GM19239 (cell line): Measurements from ENCODE around the gene WDR3.
"Not testable (repeated sequence)": the region's sequence is repeated elsewhere in the genome, so short reads cannot be mapped to it uniquely, and the experiment has no call there.

Experiments
- DNase-seq: peaks from one replicate; pipeline ENCODE4 v3.0.0; 2011; ENCODE audit warnings: low spot score; ENCODE audit not compliant: insufficient read length
- FAIRE-seq: peaks from 2 replicates; lab custom pipeline; 2011; peaks lifted over from hg19 to GRCh38; lab: Jason Lieb, UNC

The WDR3 gene

DNA sequence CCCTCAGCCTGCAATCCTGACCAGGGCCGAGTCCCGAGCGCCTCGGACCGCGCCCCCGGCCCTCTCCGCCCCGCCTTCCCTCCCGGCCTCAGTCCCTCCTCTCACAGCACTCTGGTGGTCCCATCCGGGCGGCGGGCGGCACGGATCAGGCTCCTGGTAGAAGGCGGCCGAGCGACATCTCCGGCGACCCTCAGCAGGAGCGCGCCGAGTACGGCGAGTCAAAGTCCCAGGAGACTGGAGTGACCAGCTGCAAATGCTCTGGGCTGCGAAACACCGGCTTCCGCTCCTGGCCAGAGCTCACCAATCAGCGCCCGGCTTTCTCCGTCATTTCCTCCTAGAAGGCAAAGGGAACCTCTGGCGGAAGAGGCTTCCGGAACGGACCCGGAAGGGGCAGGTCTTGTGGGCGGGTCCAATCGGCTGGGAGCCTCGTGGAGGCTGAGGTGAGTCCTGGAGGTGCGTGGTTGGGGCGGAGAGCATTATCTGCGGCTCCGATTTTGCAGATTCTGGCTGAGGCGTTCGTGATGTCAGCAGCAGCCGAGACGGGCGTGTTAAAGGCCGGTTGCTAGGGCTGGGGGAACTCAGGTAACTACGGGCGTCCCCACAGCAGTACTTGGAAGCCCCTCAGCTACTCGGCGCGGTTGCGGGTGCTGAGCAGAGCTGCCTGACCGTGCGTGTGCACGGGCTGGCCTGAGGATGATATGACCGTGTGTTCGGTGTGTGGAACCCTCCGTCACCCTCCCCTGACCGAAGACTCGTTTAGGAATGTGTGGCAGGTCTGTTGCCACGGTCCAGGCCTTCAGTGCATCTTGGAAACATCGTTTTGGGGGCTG lies at the start of gene WDR3, which contains the start of gene GDAP2:
WDR3 (plus strand) TSS at position 397 of the 830 bp plus-strand sequence. CDS start 3,581 bp downstream, outside the sequence.
GDAP2 (minus strand) TSS at position 279 of the 830 bp plus-strand sequence. CDS start 9,264 bp downstream, outside the sequence.
- DNase-seq: peak; percentile 77
- peak; percentile 92 for FAIRE-seq

DNA sequence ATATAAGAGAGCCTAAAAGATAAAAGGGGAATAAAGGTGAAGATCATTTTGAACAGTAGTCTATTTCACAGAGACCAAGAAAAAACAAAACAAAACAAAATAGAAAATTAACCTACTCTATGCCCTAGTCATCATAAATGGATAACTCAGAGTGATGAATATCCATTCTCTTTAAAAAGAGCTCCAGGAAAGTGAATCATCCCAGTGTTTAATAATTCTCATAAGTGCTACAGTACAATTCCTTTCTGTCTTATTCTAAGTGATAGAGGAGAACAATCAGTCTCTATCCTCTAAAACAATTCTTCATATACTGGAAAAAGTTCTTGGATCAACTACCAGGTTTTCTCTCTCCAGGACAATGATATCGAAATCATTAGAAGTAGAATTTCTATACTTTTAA lies 45.9 kb upstream of the WDR3 start:
- FAIRE-seq: no peak
- no peak for DNase-seq

DNA sequence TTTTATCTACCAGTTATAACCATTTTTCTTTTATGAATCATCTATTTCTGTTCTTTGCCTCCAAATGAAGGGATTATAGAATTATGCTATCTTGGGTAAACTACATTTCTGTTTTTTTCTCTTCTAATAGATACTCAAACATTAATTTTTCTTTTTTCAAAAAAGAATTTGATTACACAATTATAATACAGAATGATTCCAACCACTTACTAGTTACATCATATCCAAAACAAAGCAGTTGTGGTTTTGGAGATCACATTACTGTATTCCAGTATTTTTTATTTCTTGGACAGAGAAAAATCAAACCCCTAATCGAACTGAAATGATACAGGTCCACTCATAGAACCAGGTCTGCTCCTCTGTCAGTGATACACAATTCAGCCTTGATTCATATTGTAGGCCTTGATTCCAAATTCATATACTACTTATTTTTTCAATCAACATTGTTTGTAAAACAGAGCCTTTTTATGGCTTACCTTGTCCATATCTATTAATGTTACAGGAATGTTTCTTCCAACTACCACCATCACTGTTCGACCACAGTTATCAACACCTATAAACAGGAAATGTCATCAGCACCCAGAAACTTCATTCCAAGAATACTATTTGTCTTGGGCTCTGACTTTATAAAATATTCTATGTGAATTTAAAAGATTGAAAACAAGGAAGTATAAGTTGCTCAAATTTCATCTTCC lies 43.3 kb upstream of the WDR3 start:
- FAIRE-seq: no peak
- no peak for DNase-seq

DNA sequence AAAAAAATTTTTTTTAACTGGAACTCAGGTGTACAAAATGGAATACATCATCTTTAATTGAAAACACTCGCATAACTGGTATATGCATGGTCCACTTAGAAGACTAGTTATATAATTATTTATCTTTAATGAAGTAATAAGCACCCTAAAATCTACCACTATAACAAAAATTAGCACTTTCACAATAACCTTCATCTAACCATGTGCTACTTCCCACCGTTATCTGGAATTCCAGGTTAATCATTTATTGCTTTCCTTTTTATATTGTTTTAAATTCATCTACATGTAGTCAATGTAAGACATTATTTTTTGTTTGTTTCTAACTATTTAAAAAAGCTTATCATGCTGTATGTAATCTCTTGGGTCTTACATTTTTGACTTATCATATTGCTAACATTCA lies 39.1 kb upstream of the WDR3 start:
- DNase-seq (no peak), FAIRE-seq (no peak)

DNA sequence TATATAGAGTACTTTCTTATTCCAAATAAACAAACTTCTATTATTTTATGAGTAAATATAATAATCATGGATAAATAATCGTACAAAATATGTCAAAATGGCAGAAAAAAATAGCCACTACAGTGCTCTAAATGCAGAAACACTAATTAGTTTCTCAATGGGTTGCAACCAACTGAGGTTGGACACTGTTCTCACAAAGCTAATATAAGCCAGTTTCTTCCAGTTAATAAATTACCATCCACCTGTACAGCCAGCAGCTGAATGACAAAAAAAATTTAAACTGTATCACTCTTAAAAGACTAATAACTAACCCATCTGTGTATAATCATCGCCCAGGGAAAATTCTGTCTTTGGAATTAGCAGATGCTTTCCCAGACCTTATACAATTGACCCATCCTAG lies 37.0 kb upstream of the WDR3 start:
- DNase-seq (no peak), FAIRE-seq (no peak)

DNA sequence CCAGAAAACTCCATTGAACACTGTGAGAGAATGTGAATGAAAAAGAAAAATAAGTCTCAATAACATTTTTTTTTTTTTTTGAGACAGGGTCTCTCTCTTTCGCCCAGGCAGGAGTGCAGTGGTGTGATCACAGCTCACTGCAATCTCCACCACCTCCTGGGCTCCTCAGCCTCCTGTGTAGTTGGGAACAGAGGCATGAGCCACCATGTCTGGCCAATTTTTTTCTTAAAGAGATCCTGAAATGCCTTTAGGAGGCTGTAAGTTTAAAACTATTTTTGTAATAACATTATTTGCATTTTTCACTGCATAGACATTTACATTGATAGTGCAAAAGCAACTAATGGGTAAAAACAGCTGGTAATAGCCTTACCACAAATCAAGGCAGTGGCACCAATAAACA lies 35.5 kb upstream of the WDR3 start:
- no peak for FAIRE-seq

DNA sequence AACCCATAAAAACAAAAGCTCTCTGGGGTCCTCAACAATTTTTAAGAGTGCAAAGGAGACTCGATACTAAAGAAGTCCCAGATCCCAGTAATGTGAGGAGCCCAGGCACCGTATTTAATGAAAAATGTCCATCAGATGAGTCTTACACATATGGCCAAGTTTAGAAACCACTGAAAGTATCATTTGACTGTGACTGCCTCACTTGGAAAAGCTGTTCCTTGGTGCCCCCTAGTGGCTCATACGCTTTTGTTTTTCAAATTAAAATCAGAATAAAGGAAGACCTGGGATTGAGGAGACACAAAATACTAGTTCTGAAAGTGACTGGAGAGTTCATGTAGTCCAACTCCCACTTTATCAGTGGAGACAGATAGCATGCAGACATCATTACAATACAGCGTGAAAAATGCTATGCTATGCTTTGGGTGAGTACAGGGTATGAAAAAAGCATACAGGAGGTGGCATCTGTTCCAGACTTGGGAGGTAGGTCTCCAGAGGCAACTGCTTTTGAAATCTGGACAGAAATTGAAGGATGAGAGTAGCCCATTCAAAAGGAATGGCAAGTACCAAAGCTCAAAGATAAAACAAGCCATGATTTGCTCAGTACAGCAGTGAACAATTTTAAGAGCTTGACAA lies 33.9 kb upstream of the WDR3 start:
- peak; percentile 47 for DNase-seq

More for the DNA sequence above, 35.5 kb upstream of the WDR3 start:
- DNase-seq: no peak

DNA sequence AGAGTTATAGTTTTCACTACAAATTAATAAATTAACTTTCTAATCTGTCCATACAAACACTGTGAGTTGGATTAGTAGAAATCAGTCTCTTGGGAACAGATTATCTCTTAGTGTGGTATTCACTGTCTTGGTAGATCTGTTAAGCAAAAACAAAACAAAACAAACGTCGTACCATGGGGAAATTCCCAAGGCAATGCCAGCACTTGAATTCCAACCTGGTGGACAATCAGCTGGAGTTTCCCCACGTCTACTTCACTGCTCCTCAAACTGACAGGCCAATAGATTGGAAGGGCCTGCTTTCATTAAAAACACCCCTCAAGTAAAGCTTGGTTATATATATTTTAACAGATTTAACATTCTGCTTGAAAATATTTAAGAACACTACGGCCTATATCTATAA lies 32.0 kb upstream of the WDR3 start:
- FAIRE-seq (no peak), DNase-seq (no peak)

More for the DNA sequence above, 33.9 kb upstream of the WDR3 start:
- FAIRE-seq: peak; percentile 95

DNA sequence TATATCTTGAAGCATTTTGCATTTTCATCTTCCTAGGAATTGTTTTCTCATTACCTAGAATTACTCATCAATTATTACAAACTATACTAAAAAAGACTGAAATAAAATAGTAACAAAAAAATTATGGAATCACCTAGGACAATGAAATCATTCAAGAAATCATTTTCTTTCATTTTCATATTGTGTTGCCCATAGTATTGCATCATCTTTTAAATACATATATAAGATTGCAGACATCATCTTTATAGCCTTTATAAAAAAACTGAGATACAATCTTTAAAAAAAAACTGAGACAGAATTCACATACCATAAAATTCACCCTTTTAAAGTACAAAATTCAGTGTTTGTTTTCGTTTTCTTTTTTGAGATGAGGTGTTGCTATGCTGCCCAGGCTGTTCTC lies 29.7 kb upstream of the WDR3 start:
- FAIRE-seq: no peak

DNA sequence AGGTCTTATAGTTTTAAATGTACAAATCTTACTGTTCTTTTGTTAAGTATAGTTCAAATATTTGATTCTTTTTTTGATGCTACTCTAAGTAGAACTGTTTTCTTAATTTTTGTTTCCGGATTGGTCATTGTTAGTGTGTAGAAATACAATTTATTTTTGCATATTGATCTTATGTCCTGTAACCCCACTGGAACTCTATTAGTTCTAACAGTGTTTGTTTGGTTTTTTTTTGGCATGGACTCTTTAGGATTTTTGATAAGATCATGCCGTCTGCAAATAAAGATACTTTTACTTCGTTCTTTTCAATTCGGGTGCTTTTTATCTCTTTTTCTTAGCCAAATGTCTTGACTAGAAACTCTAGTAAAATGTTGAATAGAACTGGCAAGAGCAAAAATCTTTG lies 26.6 kb upstream of the WDR3 start:
- no peak for FAIRE-seq
- no peak for DNase-seq

More for the DNA sequence above, 29.7 kb upstream of the WDR3 start:
- DNase-seq: no peak

DNA sequence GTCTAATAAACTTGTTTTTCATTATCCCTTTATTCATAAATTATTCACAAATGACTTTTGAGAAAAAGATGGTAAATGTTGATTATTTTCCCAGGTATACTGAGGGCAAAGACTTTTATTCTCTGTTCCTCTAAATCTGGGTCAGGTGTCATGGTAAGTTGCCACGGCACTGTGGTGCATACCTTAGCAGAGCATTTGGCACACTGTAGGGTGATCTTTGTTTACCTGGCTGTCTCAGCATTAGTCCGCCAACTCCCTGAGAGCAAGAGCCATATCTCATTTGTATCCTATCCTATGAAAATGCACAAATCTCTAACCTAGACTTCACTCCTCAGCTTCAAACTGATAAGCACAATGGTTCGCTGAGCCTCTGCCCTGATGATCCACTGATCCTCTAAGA lies 25.1 kb upstream of the WDR3 start:
- no peak for FAIRE-seq
- DNase-seq: no peak

DNA sequence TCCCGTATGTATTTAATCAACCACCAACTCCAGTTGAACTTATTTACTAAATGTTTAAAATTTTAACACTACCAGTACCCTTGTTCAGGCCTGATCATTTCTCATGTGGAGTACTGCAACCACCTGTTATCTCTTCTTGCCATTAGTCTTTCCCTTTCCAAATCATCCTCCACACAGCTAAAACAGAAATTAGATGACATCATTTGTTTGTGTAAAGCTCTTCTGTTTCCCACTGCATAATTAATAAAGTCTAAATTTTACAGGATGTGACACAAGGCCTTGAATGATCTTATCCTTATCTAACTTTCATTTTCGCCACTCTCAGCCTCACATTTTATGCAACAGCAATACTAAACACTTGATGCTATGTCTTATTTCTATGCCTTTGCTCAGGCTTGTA lies 24.5 kb upstream of the WDR3 start:
- FAIRE-seq (no peak), DNase-seq (no peak)

DNA sequence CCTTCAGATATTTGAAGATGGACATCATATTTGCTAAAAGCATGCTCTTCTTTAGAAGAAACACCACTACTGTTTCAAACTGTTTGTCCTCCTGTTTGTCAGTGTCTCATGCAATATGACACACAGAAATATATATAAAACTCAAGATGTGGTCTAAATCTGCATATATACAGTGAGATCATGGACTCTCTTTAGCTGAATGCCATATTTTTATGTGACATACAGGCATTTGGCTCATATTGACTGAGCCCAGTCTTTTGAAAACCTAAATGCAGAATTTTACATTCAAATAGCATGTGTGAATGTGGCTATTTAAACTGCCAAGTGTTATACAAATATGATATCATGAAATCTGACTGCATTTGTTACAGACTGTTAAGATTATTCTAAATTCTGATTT lies 18.5 kb upstream of the WDR3 start:
- FAIRE-seq (no peak), DNase-seq (no peak)

DNA sequence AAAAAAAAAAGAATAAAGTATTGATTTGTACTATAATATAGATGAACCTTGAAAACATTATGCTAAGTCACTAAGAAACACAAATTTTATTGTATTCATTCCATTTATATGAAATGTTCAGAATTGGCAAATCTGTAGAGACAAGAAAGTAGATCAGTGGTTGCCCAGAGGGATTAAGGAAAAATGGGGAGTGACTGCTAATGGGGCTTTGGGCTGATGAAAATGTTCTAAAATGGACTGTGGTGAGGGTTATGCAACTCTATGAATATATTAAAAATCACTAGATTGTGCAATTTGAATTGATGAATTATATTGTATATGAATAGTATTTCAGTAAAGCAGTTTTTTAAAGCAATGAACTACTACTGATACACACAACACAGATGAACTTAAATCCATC lies 10.2 kb upstream of the WDR3 start:
- FAIRE-seq: no peak

DNA sequence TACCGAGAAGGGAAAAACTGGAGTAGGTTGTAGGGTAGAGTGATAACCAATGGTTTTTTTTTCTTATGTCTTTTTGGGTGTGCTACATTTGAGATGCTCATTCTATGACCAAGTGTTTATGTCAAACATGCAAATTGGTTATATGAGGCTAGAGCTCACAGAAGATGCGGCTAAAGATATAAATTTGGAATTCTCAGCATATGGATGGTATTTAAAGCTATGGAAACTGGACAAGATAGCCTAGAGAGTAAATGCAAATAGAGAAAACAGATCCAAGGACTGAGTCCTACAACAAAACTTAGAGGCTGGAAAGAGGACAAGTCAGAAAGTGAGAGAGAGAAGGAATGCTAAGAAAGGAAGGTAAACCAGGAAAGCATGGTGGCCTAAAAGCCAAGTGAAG lies 7.5 kb upstream of the WDR3 start:
- FAIRE-seq (no peak), DNase-seq (no peak)

More for the DNA sequence above, 10.2 kb upstream of the WDR3 start:
- DNase-seq: no peak

DNA sequence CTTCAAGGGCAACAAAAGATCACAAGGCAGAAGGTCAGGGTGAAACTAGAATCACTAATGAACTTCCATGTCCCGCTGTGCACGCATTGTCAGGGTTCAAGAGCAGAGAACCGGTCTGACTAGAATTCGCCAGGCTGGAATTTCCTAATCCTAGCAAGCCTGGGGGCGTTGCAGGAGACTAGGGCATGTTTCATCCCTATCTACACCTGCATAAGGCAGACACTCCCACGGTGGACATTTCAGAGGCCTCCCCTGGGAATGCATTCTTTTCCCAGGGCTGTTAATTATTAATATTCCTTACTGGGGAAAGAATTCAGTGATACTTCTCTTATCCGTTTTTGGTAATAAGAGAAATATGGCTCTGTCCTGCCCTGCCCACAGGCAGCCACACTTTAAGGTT lies 6.8 kb upstream of the WDR3 start:
- FAIRE-seq, DNase-seq: not testable (repeated sequence)

DNA sequence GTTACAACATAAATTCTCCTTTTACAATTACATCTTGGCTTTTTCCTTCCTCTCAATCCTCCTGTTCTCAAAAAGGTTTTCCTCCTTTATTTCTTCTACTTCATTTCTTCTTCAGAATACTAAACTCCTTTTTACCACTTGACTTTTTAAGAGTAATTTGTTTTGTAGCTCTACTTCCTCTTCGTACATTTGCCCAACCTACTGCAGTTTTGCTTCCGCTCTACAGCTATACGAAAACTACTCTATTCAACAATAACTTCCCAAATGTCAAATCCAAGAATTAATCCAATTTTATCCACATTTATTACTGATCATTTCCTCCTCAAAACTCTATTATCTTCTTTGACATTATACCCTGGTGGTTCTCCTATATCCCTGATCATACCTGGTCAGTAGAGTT lies 3.6 kb upstream of the WDR3 start:
- no peak for FAIRE-seq
- DNase-seq: no peak

DNA sequence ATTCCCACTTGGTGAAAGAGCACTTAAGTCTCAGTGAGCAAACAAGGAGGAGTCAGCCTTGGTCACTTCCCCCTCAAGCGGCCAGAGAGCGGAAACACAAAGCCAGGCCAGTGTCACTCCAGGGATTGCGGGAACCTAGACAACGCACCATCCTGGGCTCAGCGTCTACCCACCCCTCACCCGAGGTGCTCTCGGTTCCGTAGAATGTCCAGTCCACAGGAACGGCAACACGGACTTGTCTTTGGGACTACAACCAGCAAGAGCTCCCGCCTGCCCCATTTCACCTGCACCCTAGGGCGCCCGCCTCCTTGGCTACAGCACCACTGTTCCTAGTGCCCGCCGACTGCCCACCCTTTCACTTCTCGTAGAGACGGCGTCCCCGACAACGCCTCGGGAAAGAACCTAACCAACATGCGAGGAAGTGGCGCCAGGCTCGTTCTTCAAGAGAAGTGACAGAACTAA lies 627 bp upstream of the WDR3 start:
- DNase-seq: peak; percentile 10
- peak; percentile 56 for FAIRE-seq

DNA sequence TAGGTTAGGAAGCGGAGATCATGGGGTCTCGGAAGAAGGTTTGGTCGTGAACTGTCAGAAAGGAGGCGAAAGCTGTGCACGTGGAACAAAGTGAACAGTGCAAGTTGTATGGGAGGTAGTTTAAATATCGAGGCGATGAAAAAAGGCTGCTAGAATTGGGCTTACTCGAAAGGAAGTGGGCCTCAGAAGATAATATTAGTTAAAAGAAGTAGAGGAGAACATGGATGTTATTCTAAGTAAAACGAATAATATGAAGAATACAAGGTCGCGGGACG lies 571 bp downstream of the WDR3 start:
- FAIRE-seq (no peak), DNase-seq (no peak)

DNA sequence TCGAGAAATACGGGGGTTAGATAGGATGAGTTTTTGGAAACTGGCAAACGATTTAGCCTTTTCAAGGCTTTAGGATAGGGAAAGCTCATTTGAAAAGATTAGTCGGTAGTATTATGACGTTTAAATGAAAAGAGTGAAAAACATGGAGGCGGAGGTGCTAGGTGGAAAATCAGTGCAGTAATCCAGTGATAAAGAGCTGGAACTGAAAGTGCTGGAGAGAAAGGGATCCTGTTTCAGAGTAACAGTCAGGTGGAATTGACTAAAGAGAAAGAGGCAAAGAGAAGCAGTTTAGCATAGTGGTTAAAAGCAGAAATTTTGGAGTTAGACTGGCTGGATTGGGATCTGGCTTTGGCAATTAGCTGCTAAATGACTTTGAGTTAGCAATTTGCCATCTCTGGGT lies 945 bp downstream of the WDR3 start:
- no peak for DNase-seq
- peak; percentile 66 for FAIRE-seq

DNA sequence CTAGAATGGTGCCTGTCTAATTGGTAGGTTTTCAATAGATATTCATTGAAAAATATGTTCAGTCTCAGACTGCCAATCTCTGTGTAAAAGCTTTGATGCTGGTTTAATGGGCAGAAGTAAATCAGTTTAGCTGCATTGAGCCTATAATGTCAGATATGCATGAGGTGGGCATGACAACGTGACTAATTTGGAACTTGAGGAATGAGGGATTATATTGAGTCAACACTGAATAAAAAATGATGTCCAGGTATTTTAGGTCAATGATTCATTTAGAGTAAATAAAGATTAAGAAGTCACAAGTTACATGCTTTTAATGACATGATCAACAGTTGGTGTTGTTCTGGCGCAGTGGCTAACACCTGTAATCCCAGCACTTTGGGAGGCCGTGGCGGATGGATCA lies 3.0 kb downstream of the WDR3 start:
- DNase-seq (no peak), FAIRE-seq (no peak)
